Mesenteric fat pad (tissue), 1 donor: Measurements from ENCODE around the gene SCML1. TPM values are rescaled to one million over a fixed set of nuclear protein-coding genes. Genes with fewer than 3 reads are reported as not detected.
"Not testable (repeated sequence)": the region's sequence is repeated elsewhere in the genome, so short reads cannot be mapped to it uniquely, and the experiment has no call there.

Source experiments
- DNase-seq: peaks from one replicate; pipeline ENCODE4 v3.0.0-alpha.2; 2020; ENCODE audit warnings: low spot score
- total RNA-seq: library from RNA; stranded (reverse); fragmentation: NEBNext Ultra II Directional; extraction: Animal tissue kit (Norgen Biotek cat#: 25700); gene quantifications from one replicate; pipeline ENCODE4 v1.2.1, GENCODE V29; 2021
- donor health status: DM: yes; HTN: yes; CAD: no.

Gene SCML1
- total RNA-seq, 1 donor from 2014 or later: 15.4 TPM

- DNase-seq: no peak
Measured at GRCh38 chrX:17738737-17739535, 1.6 kb downstream of the SCML1 start.

- DNase-seq: no peak
Measured at GRCh38 chrX:17740137-17741122, 3.1 kb downstream of the SCML1 start.

GRCh38 chrX:17741123-17741511 is 3.8 kb downstream of the SCML1 start:
- DNase-seq: no peak

GRCh38 chrX:17743913-17744312 is 6.6 kb downstream of the SCML1 start:
- DNase-seq: no peak

GRCh38 chrX:17744896-17745523 is 7.7 kb downstream of the SCML1 start:
- DNase-seq: no peak

GRCh38 chrX:17747692-17748091 is 10.4 kb downstream of the SCML1 start:
- no peak for DNase-seq

GRCh38 chrX:17748684-17749083 is 11.4 kb downstream of the SCML1 start:
- no peak for DNase-seq

GRCh38 chrX:17750436-17750835 is 13.1 kb downstream of the SCML1 start:
- no peak for DNase-seq

- no peak for DNase-seq
Measured at GRCh38 chrX:17758382-17758781, 21.1 kb downstream of the SCML1 start.

- no peak for DNase-seq
Measured at GRCh38 chrX:17759990-17760389, 22.7 kb downstream of the SCML1 start.

GRCh38 chrX:17767734-17768133 is 30.4 kb downstream of the SCML1 start:
- no peak for DNase-seq

GRCh38 chrX:17768997-17769396 is 31.7 kb downstream of the SCML1 start:
- no peak for DNase-seq

GRCh38 chrX:17769701-17770269 is 32.5 kb downstream of the SCML1 start:
- no peak for DNase-seq

GRCh38 chrX:17773221-17773876 is 36.1 kb downstream of the SCML1 start:
- DNase-seq: no peak

- DNase-seq: no peak
Measured at GRCh38 chrX:17774053-17774452, 36.8 kb downstream of the SCML1 start.

GRCh38 chrX:17778997-17779396 is 41.7 kb downstream of the SCML1 start:
- DNase-seq: no peak

- DNase-seq: no peak
Measured at GRCh38 chrX:17779434-17779833, 42.1 kb downstream of the SCML1 start.

GRCh38 chrX:17786554-17787347 is 49.5 kb downstream of the SCML1 start:
- DNase-seq: not testable (repeated sequence)

GRCh38 chrX:17787557-17787956 is 50.3 kb downstream of the SCML1 start:
- no peak for DNase-seq

- no peak for DNase-seq
Measured at GRCh38 chrX:17788439-17788838, 51.1 kb downstream of the SCML1 start.
